OCI-LY3 (cell line): ENCODE measurements around the gene MEIG1.

Experiments
- CTCF ChIP-seq: fragments of 200-600, 300-600 bp; sonication (generic); IDR thresholded peaks from 2 replicates; pipeline ENCODE4 v1.5.1; 2014; ENCODE audit warnings: antibody characterized with exemption, low read length, low read depth
- EZH2phosphoT487 ChIP-seq: fragments of 200-600 bp; shearing (Covaris generic); IDR thresholded peaks from 2 replicates; pipeline ENCODE4 v1.6.1; 2018; ENCODE audit warnings: antibody characterized with exemption, mixed run types, low read depth

- TF ChIP-seq CTCF (peak; percentile 61), EZH2phosphoT487 (no peak)
Measured at GRCh38 chr10:14971867-14972448, 12.8 kb downstream of the MEIG1 start.
